Measurements from ENCODE around the gene WFDC2.
"Not testable (repeated sequence)": the region's sequence is repeated elsewhere in the genome, so short reads cannot be mapped to it uniquely, and the experiment has no call there.

Gene WFDC2

DNA sequence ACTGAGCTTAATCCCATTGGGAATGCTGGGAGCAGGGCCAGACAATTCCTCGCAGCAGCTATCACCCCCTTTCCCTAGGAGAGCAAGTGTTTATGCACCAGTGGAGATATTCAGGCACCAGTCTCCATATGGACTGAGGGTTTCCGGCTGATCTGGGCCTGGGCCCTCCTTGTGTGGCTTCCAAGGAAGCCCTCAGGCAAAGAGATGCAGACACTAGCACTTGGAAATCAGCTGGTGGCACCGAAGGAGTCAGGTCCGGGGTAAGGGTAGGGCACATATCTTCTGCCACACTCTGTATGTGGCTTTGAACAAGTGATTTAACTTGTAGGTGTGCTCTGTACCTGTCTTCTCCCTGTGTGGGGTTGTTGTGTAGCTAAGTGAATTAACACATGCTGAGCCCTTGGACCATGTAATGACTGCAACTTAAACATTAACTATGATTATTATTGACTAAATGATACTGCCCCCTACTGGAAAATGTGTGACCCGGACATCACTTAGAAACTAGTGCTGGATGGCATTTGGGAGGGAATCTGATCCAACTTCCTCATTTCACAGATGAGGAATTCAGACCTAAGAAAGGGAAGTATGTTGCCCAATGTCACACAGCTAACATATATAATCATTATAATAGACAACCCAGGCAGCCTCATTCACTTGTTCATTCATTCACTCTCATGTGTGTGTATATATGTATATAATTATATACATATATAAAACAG is 19.3 kb upstream of the WFDC2 start:
- no peak for DNase-seq (ENCODE audit: low read depth in 1 of 2, low spot score in 1 of 2)

- DNase-seq (ENCODE audit: low read depth in 1 of 2, low spot score in 1 of 2) = no peak
These were observed 17.3 kb upstream of the WFDC2 start for GRCh38 chr20:45452238-45452637.

DNA sequence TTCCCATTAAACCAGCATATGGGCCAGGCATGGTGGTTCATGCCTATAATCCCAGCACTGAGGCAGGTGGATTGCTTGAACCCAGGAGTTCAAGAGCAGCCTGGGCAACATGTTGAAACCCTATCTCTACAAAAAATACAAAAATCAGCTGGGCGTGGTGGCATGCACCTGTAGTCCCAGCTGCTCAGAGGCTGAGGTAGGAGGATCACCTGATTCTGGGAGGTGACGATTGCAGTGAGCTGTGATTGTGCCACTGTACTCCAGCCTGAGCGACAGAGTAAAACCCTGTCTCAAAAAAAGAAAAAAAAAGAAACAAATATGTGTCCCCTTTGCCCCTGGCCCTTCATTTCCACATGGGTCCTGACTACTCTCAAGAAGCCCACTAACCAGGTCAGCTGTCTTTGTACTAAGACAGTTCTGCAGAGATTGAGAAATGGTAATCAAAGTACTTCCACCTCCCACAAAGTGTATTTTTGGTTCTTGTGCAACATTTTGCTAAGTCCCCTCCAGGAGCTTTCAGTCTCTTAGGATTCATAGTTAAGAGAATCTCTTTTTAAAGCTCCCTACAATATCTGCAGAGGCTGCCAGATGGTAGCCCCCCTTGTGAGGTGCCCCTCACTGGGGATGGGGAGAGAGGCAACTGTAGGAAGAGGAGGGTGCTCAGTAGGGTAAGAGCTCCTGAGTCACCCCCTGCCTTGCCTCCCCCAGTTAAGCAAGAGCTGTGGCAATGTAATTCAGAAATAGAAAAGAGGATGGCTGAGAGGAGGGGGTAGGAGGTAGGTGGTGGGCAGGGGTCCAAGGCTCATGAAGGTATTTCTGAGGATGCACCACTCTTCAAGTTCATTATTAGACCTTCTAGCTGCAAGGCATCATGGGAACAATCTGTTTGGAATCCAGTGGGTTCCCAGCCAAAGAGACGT is 16.5 kb upstream of the WFDC2 start:
- no peak for DNase-seq (ENCODE audit: low read depth in 1 of 2, low spot score in 1 of 2)

- DNase-seq (ENCODE audit: low read depth in 1 of 2, low spot score in 1 of 2) = no peak
These were observed 12.9 kb upstream of the WFDC2 start for GRCh38 chr20:45456632-45457031.

- no peak for DNase-seq (ENCODE audit: low read depth in 1 of 2, low spot score in 1 of 2)
These were observed 9.9 kb upstream of the WFDC2 start for GRCh38 chr20:45459606-45460005.

DNA sequence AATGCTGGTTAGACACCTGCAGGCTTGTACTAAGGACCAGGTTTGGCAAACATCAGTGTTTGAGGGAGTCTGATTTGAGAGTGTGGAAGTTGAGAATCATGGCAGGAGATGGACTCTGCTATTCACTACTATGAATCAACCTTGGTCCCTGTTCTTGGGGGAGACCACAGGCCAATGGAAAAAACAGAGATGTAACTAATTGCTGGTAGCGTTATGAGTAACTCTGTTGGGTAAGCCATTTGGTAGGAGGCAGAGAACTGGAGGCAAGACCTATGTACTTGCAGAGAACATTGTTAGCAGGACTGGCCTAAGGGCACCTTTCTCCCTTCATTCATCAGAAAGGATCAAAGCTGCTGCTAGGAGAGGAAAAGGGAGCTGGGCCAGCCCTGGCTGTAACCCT is 8.3 kb upstream of the WFDC2 start:
- no peak for DNase-seq (ENCODE audit: low read depth in 1 of 2, low spot score in 1 of 2)

- DNase-seq (ENCODE audit: low read depth in 1 of 2, low spot score in 1 of 2) = no peak
These were observed 6.6 kb upstream of the WFDC2 start for GRCh38 chr20:45462711-45463509.

- no peak for DNase-seq (ENCODE audit: low read depth in 1 of 2, low spot score in 1 of 2)
These were observed 5.8 kb upstream of the WFDC2 start for GRCh38 chr20:45463709-45464108.

DNA sequence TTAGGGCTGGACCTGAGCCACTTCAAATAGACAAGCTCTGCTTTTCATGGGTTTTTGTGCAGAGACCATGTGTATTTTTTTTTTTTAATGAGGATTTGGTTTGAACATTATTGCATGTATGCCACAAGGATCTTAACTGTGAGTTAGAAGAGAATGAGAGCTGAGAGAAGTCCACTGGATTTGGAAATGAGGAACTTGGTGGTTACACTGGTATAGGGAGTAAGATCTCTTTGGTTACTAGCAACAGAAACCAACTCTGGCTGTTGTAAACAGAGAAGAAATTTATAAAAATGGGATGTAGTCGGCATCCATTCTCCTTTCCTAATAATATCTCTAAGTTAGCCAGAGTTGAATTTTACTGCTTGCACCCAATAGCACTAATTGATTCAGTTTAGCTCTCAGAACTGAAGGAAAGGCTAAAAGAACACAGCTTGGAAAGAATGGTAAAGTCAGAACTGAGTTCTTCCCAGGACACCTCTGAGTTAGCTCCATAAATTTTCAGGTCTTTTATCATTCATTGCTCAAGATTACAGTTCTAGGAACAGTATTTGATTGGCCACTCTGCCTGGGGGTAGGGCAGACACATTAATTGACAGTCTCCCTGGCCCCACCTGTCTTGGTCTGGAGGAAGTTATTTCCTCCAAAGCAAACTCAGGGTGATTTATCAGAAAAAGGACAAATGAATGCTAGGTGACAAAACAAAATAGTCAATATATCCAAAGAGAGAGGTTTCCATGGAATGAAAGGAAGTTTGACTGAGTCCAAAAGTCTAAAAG is 3.9 kb upstream of the WFDC2 start:
- DNase-seq (ENCODE audit: low read depth in 1 of 2, low spot score in 1 of 2) = no peak

- DNase-seq (ENCODE audit: low read depth in 1 of 2, low spot score in 1 of 2) = no peak
These were observed 2.4 kb upstream of the WFDC2 start for GRCh38 chr20:45467172-45467571.

DNA sequence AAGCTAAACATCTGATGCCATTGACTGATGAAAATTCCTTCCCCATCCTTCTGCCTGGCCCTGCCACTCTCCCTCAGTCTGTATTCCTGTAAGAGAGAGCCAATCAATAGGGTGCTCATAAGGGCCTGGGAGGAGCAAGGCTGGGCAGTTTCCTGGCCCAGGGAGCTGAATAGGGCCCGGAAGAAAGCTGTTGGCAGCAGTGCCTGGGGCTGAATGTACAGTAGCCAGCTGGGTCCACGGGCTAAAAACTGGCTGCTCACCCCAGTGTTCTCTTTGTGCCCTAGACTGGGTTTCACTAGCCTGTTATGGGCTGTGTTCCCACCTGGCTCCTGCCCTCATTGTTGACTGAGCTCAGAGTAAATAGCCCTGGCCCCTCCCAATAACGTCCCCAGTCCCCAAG is 1.7 kb upstream of the WFDC2 start:
- DNase-seq (ENCODE audit: low read depth in 1 of 2, low spot score in 1 of 2) = no peak

DNA sequence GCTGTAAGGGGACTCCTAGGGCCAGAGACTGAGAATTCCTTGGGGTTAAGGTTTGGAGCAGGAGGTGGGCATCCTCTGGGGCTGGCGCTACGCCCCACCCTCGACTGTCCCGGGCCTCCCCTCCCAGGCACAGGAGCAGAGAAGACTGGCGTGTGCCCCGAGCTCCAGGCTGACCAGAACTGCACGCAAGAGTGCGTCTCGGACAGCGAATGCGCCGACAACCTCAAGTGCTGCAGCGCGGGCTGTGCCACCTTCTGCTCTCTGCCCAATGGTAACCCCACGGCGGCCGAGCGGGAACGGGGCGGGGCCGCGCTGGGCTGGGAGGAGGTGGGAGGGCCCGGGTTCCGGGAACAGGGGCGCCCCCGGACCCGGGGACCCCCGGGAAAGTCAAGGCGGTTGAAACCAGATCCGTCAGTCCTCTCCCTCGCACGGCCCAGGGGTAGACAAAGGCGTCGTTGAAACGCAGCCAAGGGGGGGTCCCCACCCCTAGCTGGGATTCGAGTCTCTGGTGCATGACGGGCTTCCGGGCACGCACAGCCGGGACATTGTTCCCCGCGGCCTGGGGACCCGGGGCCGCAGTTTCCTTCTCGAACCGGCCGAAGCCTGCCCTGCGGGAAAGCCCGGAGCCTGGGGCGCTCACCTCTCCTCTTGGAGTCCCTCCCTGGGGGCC is 844 bp downstream of the WFDC2 start:
- DNase-seq (ENCODE audit: low read depth in 1 of 2, low spot score in 1 of 2) = no peak

DNA sequence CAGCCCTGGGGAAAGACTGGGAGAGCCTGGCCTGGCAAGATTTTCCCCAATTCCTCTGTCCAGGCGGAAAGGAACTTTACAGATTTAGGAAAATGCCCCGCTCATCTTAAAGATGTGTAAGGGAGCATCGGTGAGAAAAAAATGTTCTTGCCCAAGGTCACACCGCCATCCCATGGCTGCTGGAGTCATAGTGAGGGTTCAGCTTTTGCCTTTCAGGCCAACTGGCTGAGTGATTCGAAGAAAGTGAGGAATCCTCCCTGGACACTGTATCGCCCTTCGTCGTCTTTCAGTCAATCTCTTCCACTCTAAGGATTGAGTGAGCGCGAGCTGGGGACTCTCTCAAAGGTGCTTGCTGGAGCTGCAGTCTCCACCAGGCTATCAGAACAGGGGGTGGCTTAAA is 1.4 kb downstream of the WFDC2 start:
- DNase-seq (ENCODE audit: low read depth in 1 of 2, low spot score in 1 of 2) = no peak

DNA sequence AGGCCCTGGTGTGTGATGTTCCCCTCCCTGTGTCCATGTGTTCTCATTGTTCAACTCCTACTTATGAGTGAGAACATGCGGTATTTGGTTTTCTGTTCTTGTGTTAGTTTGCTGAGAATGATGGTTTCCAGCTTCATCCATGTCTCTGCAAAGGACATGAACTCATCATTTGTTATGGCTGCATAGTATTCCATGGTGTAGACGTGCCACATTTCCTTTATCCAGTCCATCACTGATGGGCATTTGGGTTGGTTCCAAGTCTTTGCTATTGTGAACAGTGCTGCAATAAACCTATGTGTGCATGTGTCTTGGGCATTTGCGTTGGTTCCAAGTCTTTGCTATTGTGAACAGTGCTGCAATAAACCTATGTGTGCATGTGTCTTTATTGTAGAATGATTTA is 2.7 kb downstream of the WFDC2 start:
- DNase-seq (ENCODE audit: low read depth in 1 of 2, low spot score in 1 of 2) = not testable (repeated sequence)

GRCh38 chr20:45477530-45478148 is 8.1 kb downstream of the WFDC2 start:
- DNase-seq (ENCODE audit: low read depth in 1 of 2, low spot score in 1 of 2) = not testable (repeated sequence)

DNA sequence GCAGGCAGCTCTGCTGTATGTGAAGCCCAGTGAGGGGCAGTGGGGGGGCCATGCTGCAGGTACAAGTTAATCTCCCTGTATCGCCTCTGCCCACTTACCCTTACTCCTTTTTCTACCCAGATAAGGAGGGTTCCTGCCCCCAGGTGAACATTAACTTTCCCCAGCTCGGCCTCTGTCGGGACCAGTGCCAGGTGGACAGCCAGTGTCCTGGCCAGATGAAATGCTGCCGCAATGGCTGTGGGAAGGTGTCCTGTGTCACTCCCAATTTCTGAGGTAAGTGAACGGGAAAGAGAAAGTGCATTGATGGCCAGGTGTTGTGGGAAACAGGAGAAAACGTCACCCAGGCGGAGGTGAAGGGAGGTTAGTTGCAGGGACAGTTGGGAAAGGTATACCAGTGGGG is 10.3 kb downstream of the WFDC2 start:
- no peak for DNase-seq (ENCODE audit: low read depth in 1 of 2, low spot score in 1 of 2)

DNA sequence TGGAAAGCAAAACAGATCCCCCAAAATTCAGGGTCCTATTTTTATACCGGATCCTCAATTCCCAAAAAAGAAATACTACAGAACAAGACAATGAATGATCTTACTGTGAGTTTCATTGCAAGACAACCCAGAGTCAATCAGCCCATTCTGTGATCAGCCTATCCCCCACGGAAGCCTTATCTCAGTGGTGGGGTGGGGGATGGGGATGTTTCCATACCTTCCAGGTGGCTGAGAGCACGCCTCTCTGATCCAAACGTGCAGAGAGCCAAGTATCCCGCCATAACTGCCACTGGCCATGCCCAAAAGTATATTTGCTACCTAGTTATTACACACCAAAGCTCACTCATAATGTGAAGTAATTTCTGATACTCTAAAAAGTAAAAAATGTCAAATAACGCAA is 15.1 kb downstream of the WFDC2 start:
- no peak for DNase-seq (ENCODE audit: low read depth in 1 of 2, low spot score in 1 of 2)

DNA sequence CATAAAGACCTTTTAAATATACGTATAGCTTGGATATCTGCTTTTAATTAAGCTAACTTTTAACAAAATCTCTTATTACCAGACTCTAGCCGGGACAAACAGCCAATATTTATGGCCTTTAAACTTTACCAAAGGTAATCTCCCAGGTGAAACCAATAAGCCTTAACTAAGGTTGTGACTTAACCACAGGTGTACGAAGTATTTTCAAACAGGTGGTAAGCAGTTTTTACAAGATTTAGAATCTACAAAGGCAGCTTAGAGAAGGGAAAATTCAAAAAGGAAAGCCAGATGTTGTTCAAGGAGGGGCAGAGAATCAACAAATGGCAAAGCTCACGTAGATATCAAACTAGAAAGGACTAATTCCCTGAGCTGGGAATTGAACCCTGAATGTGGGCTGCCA is 15.8 kb downstream of the WFDC2 start:
- no peak for DNase-seq (ENCODE audit: low read depth in 1 of 2, low spot score in 1 of 2)

DNA sequence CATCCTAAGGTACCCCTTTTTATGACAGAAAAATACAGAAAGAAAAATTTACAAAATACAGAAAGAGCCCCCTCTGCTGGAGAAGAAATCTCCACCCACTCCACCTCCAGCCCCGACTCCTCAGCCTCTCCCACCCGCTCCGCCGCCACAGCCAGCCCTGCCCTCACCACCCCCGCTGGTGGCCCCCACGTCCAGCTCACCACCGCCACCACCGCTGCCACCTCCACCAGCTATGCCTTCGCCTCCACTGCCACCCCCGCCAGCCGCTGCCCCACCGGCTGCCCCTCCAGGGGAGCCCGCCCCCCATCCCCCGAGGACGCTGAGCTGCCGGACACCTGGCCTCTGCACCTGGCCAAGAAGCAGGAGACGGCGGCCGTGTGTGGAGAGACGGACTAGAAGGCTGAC is 17.7 kb downstream of the WFDC2 start:
- DNase-seq (ENCODE audit: low read depth in 1 of 2, low spot score in 1 of 2) = no peak

GRCh38 chr20:45489083-45489531 is 19.6 kb downstream of the WFDC2 start:
- DNase-seq (ENCODE audit: low read depth in 1 of 2, low spot score in 1 of 2) = no peak

Data from activated T-helper 1 cell treated with anti-CD3 and anti-CD28 coated beads, Interleukin-2, amount 50 U/mL, for 16 hours (primary cell).